ENCODE results near the gene NTNG1.
A peak's percentile ranks its signal among the peaks of the same experiment; 100 is the strongest.

The NTNG1 gene

DNA sequence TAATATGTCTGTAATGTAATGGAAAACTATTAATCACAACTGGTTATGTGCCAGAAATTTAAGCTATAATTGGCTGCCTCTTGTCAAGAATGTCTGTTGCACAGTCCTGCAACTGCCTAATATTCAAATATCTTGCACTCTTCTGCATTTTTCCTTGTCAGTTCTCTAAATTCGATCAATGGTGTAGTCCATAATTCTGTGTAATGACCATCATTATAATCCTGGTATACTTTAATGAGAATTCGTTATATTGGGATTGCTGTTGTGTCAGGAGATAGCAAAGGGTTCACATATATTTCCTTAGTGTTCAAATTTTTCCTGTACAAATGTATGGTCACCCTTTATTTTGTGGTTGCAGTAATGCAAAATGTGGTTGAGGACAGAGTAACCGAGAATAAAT is 4.8 kb downstream of the NTNG1 start:
- no peak for DNase-seq (ENCODE audit: low spot score)

DNA sequence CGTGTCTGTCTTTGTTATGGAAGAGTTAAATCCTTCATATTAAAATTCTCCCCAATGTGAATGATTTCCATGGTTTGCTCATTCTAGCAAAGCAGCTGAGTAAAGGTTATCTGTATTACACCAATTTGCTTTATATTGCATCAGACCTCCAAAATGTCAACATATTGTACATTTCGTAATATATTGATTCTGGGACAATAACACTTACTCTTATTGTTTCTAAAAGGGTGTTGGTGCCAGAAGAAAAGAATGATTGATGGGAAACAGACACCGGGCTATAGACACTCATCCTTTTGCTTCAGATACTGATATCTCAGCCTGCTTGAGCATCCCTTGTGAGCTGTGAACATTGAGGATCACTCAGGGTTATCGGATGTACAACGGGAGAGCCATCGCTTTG is 7.0 kb downstream of the NTNG1 start:
- DNase-seq (ENCODE audit: low spot score), result no peak

DNA sequence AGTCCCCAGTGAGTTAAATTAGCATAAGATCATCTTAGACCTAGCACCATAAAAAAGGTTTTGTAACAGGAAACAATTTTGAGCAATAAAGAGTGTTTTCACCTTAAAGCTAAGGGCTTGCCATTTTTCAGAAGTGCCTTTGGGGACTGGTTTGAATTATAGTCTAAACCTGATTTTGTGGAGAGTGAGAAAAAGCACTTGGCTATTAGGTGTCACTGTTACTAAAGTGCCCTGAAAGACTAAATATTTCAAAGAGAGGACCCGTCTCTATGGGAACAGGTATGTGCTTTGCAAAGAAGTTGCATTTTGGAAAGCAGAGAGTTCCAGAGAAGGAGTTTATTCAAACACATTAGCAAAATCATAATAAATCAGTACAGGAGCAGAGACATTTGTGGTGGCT is 9.1 kb downstream of the NTNG1 start:
- DNase-seq (ENCODE audit: low spot score), result no peak

DNA sequence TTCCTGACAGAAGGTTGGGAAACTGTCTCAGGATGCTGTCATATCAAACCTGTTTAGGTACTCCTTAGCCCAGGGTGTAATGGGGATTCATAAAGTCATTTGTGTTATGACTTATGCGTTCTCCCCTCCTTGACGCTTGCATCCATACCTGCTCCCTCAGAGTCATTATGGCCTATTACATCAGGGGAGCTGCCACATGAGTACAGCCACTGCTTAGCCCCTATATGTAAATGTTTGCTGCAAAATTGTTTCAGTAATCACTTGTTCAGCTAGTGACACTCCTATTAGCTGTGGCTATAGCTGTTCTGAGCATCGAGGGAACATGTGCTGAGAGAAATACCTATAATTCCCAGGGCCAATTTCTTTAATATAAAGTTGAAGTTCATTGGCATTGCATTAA is 10.5 kb downstream of the NTNG1 start:
- no peak for DNase-seq (ENCODE audit: low spot score)

DNA sequence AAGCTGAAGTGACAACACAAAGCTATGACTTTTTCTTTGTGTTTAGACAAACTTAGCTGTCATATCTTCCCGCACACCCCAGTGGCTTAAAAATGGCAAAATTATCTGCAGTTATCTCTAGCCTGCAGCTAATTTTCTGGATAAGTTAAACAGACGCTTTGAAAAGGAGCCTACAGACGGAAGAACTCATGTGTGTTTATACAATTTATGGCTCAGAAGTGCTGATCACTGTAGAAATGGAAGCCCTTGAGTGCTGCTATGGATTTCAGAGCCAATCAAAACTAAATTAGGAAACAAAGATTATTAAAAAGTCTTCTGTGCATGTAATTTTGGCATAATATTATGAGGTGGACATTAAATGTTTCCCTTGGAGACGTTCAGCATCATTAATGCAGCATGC is 11.6 kb downstream of the NTNG1 start:
- no peak for DNase-seq (ENCODE audit: low spot score)

DNA sequence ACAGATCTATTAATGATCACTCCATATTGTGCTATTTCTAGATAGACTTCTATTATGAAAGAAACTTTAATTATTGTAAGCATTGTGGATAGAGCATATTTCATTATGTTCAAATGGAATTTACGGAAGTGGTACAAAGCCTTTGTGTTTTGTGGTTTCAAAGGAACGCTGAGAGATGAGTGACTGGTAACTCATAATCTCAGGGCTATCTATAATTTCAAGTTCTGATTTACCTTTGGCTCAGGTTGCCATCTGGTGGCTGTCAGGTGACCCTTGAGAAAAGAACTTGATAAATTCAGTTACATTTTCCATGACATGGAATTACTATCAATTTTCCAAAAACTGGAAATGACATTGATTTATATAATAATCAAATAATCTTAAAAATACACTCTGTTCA is 12.2 kb downstream of the NTNG1 start:
- peak; percentile 7 for DNase-seq (ENCODE audit: low spot score)

DNA sequence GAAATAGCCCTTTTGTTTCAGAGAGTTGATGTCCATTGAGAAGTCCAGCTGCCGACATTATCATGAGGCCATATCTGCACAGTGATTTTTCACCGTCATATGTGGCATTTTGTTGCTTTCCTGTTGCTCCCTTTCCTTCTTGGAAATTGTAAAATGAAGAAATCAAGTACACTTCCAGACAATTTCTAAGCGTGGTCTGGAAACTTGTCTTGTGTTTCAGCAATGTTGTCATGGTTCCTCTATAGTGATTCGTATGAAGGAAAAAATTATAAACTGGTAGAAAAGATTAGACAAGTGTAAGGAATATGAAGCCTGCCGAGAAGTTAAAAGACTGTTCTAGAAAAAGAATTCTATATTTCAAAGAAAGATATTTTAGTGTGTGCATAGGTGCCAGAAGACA is 17.7 kb downstream of the NTNG1 start:
- no peak for DNase-seq (ENCODE audit: low spot score)

DNA sequence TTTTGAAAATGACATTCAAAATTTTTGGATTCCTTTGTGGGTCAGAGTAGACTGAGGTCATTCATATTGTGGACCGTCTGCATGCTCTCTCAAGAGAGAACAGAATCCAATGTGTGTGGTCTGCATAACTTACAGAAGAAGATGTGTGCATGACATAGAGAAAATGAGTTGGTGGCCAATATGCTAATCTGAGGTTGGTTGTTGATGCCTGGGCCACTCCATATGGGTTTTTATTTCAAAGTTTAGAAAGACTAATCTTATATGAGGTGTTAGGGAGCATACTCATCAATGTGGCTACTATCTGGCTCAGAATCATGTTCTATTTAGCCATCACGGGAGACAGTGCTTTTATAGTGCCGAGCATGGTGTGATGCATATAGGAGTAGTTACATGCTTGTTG is 18.2 kb downstream of the NTNG1 start:
- no peak for DNase-seq (ENCODE audit: low spot score)

DNA sequence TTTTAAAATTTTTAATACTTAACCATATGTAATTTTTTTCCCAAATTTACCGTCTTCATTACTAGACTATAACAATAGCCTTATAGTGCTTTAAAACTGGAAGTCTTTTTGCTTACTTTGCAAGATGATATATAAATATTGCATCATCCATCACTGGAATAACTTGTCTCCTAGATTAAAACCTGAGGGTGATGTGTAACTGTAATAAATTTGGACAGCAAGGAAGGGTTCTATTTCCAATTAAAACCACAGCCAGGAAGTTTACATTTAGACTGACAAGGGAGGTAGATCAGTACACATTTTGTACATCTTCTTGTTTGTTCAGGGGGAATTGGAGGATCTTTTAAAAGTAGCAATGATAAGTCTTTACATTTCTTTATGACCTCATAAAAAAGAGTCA is 21.9 kb downstream of the NTNG1 start:
- no peak for DNase-seq (ENCODE audit: low spot score)

DNA sequence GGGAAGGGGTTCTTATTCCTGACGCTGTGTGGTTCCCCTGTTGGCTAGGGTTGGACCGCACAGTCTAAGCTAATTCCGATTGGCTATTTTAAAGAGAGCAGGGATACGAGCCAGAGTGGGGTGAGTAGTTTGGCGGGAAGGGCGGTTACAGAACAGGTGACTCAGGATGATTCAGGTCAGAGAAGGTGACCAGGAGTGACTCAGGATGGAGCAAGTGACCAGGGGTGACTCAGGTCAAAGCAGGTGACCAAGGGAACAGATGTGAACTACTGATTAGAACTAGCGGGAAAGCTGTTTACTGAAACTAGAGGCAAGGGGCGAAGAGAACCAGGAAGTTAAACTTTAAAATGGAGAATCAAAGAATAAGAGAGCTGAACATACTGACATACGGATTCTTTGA is 24.1 kb downstream of the NTNG1 start:
- peak; percentile 8 for DNase-seq (ENCODE audit: low spot score)

DNA sequence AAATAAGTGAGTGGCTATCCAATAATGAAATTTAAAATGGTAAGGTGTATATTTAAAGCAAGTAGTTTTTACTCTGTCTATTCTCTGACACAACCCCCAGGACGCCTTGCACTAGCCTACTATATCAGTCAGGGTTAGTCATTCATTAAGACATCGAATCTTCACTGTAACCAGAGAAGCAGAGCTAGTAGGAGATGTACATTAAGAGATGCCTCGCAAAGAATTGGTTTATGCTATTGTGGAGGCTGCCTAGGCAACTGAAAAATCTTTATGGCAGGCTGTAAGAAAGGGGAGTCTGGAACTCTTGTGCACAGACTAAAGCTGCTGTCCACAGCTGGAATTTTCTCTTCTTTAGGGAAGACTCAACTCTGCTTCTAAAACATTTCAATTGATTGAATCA is 28.8 kb downstream of the NTNG1 start:
- DNase-seq (ENCODE audit: low spot score), result no peak

DNA sequence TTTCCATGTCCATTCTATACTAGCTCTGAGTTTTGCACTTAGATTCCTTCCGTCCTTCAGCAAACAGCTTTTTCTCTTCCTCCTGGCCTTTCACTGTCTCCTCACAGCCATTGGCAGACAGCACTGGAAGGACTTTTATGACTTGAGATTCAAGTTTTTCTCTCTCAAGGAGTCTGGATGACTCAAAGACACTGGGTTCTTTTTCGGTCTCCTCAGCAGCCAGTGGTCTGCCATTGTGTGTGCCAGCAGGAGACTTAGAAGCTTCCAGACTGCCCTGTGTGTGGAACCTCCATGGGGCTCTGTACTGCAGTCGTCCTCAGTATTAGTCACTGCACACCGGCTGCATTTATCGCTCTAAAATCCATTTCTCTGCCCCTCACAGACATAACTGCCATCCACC is 30.5 kb downstream of the NTNG1 start:
- no peak for DNase-seq (ENCODE audit: low spot score)

DNA sequence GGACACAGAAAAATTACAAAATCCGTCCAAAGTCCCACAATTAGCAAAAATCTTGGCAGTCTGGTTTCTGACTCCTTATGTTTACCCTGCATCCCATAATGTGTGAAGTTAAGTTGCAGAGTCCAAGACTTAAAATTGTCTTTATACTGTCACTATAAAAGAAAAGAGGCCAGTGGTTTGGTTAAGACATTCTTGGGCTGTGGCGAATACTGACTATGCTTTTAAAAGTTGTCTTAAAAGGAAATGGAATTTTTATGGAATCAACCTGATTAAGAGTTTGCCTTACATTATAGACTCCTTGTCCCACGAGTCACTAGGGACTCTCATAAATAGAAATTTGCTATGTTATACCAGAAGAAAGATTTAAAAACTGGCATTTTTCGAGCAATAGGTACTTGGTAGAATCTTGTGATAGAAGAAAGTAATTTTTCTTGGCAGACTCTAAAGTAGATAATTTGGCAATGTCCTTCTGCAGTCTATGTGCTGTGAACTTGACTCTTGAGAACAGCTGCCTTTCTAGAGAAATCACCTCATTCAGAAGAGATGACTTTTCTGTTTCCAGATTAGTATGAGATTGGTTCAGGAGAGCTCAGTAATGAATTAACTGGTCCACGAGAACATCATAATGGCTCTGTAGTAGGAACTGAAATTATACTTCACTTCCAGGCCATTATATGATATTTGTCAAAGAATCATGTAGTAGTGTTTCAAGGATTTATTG is 31.8 kb downstream of the NTNG1 start:
- no peak for DNase-seq (ENCODE audit: low spot score)

DNA sequence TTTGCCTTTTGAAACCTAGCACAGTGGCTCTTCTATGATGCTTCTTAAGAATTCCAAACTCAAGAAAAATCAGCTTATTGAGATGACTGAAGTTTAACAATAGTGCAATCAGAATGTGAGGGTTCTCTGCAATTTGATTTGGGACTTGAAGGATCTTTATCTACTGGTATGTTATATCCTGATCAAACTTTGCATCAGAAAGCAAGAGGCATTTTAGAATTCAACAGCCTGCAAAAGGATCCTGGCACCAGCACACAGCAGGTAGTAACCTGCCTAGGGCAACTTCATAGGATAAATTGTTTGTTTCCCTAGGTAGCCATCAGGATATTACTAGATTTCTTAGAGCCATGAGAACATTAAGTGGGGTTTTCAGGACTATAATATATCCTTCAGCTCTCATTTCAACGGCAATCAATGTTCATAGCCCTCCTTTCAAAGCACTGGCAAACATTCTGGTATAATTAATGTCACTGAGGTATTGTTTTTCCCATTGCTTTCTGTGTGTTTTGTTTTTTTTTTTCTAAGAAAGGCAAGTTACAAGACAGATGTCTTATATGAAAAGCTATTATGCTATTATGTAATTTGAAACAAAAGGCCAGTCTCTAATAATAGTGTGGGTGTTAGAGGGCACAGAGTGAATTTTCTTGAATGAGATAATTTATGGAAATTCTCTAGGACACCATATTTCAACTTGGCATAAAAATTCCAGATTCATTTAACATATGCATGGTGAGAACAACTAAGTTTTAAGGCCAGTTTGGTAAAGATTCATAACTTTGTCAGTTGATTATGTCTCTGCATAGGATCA is 34.5 kb downstream of the NTNG1 start:
- no peak for DNase-seq (ENCODE audit: low spot score)

DNA sequence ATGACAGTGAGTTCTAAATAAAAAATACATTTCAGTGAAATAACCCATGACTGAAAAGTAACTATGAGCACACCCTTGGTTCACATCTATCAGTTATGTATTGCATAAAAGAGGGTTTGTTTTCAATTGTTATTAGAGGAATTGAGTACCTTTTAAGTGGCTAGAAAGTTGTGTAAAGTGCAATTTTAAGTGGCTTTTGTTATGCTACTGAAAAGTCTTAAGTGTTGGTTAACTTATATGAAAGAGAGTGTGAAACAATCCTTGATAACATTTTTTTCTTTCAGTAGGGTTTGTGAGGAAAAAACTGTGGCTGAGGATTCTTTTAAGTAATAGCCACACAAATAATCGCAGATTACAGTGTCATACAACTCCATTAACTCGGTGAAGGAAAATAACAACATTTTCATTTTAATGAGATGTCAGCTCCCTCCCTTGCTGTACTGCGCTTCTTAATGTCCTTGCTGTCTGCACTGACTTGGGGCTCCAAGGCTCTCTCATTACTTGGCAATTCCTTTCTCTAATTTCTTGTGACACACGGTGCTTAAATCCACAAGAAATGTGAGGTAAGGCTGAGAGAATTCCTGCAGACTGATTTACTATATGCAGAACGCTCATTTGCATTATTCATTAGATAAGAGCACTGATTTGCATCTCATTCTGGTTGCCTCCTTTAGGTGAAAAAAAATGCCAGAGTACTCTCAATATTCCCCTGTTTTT is 40.6 kb downstream of the NTNG1 start:
- DNase-seq (ENCODE audit: low spot score), result no peak

DNA sequence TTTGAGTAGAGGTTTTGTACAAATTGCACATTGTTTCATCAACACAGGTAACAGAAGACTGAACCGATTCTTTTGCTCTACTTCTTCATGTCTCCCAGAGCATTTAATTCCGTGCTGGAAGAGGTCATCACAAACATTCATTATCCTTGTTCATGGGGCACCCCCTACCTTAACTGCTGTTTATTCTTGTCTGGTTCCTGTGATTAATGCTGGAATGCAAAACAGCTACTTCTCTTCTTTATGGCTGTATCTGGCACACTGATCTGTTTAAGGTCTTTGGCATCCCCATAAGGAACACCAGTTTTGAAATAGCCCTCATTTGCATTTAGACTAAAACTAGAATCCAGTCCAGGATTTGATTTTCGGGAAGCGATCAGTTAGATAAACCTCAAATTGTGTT is 42.2 kb downstream of the NTNG1 start:
- DNase-seq (ENCODE audit: low spot score), result no peak

DNA sequence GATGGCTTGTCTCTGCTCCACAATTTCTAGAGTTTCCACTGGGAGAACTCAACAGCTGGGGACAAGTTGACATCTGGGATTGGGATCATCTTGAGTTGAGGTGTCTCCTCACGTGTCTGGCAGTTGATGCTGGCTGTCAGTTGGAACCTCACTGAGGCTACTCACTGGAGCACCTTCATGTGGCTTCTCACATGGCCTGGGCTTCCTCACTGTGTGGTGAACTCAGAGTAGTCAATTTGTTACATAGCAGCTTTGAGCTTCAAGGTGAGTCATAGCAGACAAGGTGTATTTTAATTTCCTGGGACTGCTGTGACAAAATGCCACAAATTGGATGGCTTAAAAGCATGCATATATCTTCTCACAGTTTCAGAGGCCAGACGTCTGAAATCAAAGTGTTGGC is 44.0 kb downstream of the NTNG1 start:
- no peak for DNase-seq (ENCODE audit: low spot score)

DNA sequence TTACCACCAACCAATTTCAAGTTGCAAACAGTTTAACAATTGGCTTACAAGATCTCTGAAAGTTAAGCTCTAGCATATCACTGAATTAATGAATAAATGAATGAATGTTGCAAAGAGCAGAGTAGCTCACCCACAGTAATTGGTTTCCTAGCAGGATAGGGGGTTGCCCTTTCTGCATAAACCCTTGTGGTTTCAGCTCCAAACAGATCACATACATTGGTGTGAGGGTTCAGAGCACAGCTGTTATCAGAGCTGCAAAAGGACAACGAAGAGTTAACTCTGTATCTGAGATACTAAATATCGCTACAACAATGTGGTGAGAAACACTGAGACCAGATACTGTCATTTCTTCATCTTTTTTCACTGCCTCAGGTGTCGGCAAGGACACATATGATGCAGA is 46.6 kb downstream of the NTNG1 start:
- DNase-seq (ENCODE audit: low spot score), result no peak

DNA sequence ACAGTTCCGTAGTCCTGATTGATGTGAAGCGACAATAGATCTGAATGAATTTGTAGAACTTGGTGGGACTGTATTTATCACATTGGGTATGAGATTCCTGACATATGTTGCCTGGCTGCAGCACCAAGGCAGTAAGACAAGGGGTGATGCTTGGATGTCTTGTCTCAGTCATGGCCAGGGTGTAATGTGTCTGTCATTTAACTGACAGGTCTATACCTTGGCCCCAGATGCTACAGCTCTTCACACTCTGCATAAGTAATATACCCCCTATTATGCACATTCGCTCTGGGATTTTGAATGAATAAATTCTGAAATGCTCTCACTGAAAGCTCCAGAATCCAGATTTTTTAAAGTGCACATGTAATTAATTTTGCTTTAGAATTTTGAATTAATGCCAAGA is 47.3 kb downstream of the NTNG1 start:
- DNase-seq (ENCODE audit: low spot score), result no peak

DNA sequence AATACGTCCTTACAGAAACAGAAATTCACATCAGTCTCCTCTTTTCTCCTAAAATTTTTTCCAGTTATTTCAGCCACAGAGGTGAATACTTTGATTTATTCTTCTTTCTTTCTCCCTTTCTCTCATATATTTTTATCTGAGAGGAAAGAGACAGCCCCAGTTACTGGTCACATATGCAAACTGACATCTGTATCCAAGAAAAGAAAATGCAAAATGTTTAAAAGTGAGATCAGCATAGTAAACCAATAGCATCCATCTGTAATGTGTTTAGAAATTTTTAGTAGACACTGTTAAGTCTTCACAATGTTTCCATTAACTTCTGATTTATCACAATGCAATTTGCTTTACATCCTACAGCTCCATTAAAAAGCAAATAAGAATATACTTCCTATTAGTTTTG is 53.5 kb downstream of the NTNG1 start:
- DNase-seq (ENCODE audit: low spot score), result no peak

DNA sequence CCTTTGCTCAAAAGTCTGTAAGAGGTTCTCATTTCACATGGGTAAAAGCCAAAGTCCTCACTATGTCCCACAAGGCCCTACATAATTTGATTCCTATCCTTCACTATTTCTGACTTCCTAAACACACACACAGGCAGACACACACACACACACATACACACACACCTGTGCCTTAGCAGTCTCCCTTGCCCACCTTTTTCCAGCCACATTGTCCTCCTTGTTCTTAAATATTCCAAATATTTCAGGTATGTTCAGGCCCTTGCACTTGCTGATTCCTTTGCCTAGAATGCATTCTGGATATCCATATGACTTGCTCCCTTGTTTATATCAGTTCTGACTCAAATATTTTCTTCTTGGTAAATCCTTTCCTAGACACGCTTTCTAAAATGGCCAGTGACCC is 54.6 kb downstream of the NTNG1 start:
- no peak for DNase-seq (ENCODE audit: low spot score)

DNA sequence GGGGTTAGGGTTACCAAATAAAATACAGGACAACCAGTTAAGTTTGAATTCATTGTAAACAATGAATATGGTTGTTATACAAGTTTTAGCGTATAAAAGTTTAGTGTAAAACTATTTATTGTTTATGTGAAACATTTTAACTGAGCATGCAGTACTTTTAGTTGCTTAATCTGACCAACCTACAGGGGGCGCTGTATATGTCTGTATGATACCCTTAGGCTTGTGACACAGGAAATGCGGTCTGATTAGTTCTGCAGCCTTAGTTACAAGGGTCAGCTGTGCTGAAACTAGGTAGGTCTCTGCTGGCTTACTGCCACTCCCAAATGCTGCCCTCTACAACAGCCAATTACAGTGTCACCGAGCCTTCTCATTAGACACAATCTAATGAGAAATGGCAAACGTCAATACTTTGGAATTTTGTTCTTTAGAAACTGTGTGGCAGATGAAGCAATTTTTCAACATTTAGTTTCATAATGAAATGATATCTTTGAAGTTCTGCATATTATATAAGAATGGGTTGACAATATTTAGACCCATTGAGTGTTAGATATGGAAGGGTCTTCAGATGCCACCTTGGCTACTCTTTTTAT is 56.2 kb downstream of the NTNG1 start:
- peak; percentile 19 for DNase-seq (ENCODE audit: low spot score)

DNA sequence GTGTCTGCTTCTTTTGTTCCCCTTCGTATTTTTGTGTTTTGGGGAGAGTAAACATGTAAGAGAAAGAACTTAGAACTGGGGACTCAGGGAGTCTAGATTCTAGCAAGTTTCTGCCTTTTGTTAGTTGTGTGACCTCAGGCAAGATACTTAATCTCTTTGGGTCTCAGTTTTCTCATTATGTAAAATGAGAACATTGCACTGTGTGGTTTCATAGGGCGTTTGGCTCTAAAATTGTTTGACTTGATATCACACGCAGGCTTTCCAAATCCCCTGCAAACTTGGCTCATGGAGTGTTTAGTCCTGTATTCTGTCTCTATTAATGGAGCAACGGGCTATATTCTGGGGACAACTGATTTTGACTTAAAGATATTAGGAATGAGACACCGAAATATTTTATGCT is 57.7 kb downstream of the NTNG1 start:
- no peak for DNase-seq (ENCODE audit: low spot score)

Measured in LoVo (cell line).